Glutamatergic neuron (in vitro differentiated cells): ENCODE results near the gene SLFN11. TPM values are rescaled to one million over a fixed set of nuclear protein-coding genes. Genes with fewer than 3 reads are reported as not detected.
"Not testable (repeated sequence)": the region's sequence is repeated elsewhere in the genome, so short reads cannot be mapped to it uniquely, and the experiment has no call there.

Experiments
- DNase-seq: peaks from one replicate; pipeline ENCODE4 v3.0.0; 2022
- H3K27ac Mint-ChIP-seq: one replicate; pipeline ENCODE4 v1.8.0; 2020; ENCODE audit warnings: mild to moderate bottlenecking, mixed read lengths, inconsistent platforms; ENCODE audit not compliant: unreplicated experiment
- H3K27me3 Mint-ChIP-seq: one replicate; pipeline ENCODE4 v1.8.0; 2020; ENCODE audit warnings: mild to moderate bottlenecking, moderate library complexity, mixed read lengths, inconsistent platforms; ENCODE audit not compliant: unreplicated experiment
- H3K36me3 Mint-ChIP-seq: one replicate; pipeline ENCODE4 v1.8.0; 2020; ENCODE audit warnings: mild to moderate bottlenecking, mixed read lengths, inconsistent platforms; ENCODE audit not compliant: unreplicated experiment
- H3K4me1 Mint-ChIP-seq: one replicate; pipeline ENCODE4 v1.8.0; 2020; ENCODE audit warnings: mild to moderate bottlenecking, low read depth, mixed read lengths, inconsistent platforms; ENCODE audit not compliant: unreplicated experiment
- H3K4me3 Mint-ChIP-seq: one replicate; pipeline ENCODE4 v1.8.0; 2020; ENCODE audit warnings: mild to moderate bottlenecking, mixed read lengths, inconsistent platforms; ENCODE audit not compliant: unreplicated experiment
- H3K9me3 Mint-ChIP-seq: one replicate; pipeline ENCODE4 v1.8.0; 2020; ENCODE audit warnings: mild to moderate bottlenecking, moderate library complexity, mixed read lengths, inconsistent platforms; ENCODE audit not compliant: unreplicated experiment
- CTCF ChIP-seq: fragments of 200-600 bp; sonication (generic); IDR thresholded peaks from one replicate; pipeline ENCODE4 v1.5.0; 2021; ENCODE audit not compliant: partially characterized antibody, unreplicated experiment
- total RNA-seq: library from RNA; stranded (reverse); fragmentation: NEBNext Ultra II Directional; extraction: Animal tissue kit (Norgen Biotek cat#: 25700); gene quantifications from one replicate; pipeline ENCODE4 v1.2.1, GENCODE V29; 2021; ENCODE audit not compliant: unreplicated experiment

SLFN11 gene
- total RNA-seq, 1 donor from 2014 or later, result not detected

- Mint-ChIP-seq H3K27me3 (peaks cover 20% of the 10 kb centered on the region), H3K4me1 (no peaks in the 10 kb centered on the region), H3K27ac (no peak overlapping the region), H3K4me3 (no peak overlapping the region), H3K36me3 (peaks cover 9% of the 10 kb centered on the region), H3K9me3 (peaks cover 2% of the 10 kb centered on the region)
- TF ChIP-seq CTCF, result no peak
- DNase-seq, result no peak
Measured at GRCh38 chr17:35342276-35342675, 31.1 kb downstream of the SLFN11 start.

GRCh38 chr17:35341411-35341992, 31.9 kb downstream of the SLFN11 start:
- Mint-ChIP-seq H3K27ac (no peak overlapping the region), H3K27me3 (peaks cover 14% of the 10 kb centered on the region), H3K4me1 (no peaks in the 10 kb centered on the region), H3K36me3 (peaks cover 9% of the 10 kb centered on the region), H3K9me3 (peaks cover 2% of the 10 kb centered on the region), H3K4me3 (no peak overlapping the region)
- TF ChIP-seq CTCF, result no peak
- DNase-seq, result no peak

- H3K4me3 Mint-ChIP-seq, result no peak overlapping the region
- H3K36me3 Mint-ChIP-seq, result peaks cover 9% of the 10 kb centered on the region
- peaks cover 2% of the 10 kb centered on the region for H3K27me3 Mint-ChIP-seq
- no peak for TF ChIP-seq CTCF
- peaks cover 2% of the 10 kb centered on the region for H3K9me3 Mint-ChIP-seq
- DNase-seq, result no peak
- H3K4me1 Mint-ChIP-seq, result no peaks in the 10 kb centered on the region
- no peak overlapping the region for H3K27ac Mint-ChIP-seq
Measured at GRCh38 chr17:35338230-35338629, 35.2 kb downstream of the SLFN11 start.

- peaks cover 8% of the 10 kb centered on the region for H3K36me3 Mint-ChIP-seq
Measured at GRCh38 chr17:35337364-35337763, 36.1 kb downstream of the SLFN11 start.

GRCh38 chr17:35333578-35333977, 39.8 kb downstream of the SLFN11 start:
- H3K9me3 Mint-ChIP-seq, H3K27ac Mint-ChIP-seq, H3K27me3 Mint-ChIP-seq: not testable (repeated sequence)

More at GRCh38 chr17:35337364-35337763, 36.1 kb downstream of the SLFN11 start:
- Mint-ChIP-seq H3K27ac (no peak overlapping the region), H3K4me1 (no peaks in the 10 kb centered on the region), H3K4me3 (no peak overlapping the region), H3K9me3 (peaks cover 2% of the 10 kb centered on the region), H3K27me3 (no peaks in the 10 kb centered on the region)
- no peak for DNase-seq
- TF ChIP-seq CTCF, result no peak

GRCh38 chr17:35322749-35323148, 50.7 kb downstream of the SLFN11 start:
- no peaks in the 10 kb centered on the region for H3K36me3 Mint-ChIP-seq
- no peak overlapping the region for H3K4me3 Mint-ChIP-seq
- no peak for DNase-seq
- peaks cover 4% of the 10 kb centered on the region for H3K9me3 Mint-ChIP-seq
- peaks cover 4% of the 10 kb centered on the region for H3K27me3 Mint-ChIP-seq
- H3K4me1 Mint-ChIP-seq, result no peaks in the 10 kb centered on the region
- H3K27ac Mint-ChIP-seq, result no peak overlapping the region
- no peak for TF ChIP-seq CTCF

More at GRCh38 chr17:35333578-35333977, 39.8 kb downstream of the SLFN11 start:
- DNase-seq, H3K36me3 Mint-ChIP-seq, H3K4me1 Mint-ChIP-seq, H3K4me3 Mint-ChIP-seq: not testable (repeated sequence)
